HS-27A (cell line): ENCODE results near the gene TNFSF13B.

ENCODE experiments used
- DNase-seq: peaks from one replicate; pipeline ENCODE4 v3.0.0-alpha.2; 2012; ENCODE audit warnings: low read depth, missing footprints

TNFSF13B gene

DNA sequence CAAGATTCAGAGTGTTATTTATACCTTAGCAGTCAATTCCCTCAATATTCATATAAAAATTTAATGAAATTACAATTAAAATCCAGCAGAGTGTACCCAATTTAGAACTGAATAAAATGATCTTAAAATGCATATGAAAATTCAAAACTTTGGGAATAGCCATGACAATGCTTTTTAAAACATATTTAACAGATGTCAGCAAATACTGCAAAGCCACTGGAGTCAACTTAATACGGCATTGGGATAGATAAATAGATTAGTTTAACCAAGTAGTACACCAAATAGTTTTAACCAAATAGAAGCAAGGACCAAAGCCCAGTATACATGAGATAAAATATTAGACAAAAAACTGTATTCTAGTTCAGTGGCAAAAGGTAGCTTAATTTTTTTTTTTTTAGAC is 79.8 kb downstream of the TNFSF13B start:
- no peak for DNase-seq

GRCh38 chr13:108350579-108350978 is 81.1 kb downstream of the TNFSF13B start:
- no peak for DNase-seq

DNA sequence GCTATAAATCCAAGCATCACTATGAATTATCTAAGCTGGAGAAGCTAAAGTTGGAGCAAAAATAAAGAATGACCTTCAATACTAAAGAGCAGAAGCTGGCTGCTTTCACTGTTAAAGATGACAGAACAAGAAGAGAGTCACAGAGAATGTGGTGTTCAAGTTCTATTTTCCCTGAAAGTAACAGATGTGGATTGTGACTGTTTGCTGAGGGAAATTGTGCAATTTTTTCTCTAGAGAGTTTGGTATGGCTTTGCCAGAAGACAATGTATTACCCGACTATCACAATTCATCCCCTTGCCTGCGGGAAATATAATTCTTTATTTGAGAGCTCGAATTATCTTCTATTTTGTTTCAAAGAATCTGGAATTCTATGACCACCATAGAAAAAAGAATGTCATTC is 83.1 kb downstream of the TNFSF13B start:
- DNase-seq: no peak

GRCh38 chr13:108357228-108357627 is 87.7 kb downstream of the TNFSF13B start:
- DNase-seq: no peak
